RCC 7860 (cell line): ENCODE results near the gene MAGEF1.
"Not testable (repeated sequence)": the region's sequence is repeated elsewhere in the genome, so short reads cannot be mapped to it uniquely, and the experiment has no call there.

Source experiments
- DNase-seq: peaks from one replicate; pipeline ENCODE4 v3.0.0-alpha.2; 2015; ENCODE audit warnings: low spot score
- FAIRE-seq: peaks from 2 replicates; lab custom pipeline; 2012; peaks lifted over from hg19 to GRCh38; lab: Jason Lieb, UNC

Gene MAGEF1

DNA sequence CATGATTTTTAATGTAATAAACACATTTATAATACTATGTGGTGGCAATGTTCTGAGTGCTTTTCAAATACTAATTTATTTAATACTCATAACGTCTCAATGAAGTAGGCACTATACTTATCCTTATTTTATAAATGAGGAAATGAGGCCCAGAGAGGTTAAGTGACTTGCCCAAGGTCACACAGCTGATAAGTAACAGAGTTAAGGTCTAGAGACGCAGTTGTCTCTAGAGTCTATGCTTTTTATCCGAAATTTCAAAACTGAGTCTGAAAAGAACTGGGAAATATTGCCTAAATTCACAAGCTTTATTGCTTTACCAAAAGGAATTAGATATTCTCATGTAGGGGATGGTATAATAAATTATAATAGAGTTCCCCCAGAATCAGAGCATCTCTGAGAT is 31.4 kb upstream of the MAGEF1 start:
- DNase-seq, result no peak
- FAIRE-seq, result no peak

DNA sequence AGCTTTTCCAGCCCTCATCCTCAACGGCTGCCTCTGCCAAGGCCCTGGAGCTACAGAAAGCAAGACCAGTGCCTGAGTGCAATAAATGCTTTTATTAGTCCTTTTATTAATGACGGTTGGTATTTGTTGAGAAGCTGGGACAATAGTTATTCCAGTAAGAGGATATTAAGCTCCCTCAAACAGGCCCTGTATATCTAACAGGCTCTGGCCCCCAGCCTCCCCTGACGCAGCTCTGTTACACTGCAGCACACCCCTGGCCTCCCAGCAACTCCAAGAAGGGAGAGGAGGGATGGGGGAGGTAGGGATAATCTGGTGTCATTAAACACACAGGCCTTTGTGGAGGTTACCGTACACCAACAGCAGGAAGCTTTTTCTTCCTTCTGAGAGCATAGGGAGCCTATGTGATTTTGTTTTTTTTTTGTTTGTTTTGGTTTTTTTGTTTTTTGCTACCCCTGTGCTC is 30.8 kb upstream of the MAGEF1 start:
- FAIRE-seq (no peak), DNase-seq (no peak)

DNA sequence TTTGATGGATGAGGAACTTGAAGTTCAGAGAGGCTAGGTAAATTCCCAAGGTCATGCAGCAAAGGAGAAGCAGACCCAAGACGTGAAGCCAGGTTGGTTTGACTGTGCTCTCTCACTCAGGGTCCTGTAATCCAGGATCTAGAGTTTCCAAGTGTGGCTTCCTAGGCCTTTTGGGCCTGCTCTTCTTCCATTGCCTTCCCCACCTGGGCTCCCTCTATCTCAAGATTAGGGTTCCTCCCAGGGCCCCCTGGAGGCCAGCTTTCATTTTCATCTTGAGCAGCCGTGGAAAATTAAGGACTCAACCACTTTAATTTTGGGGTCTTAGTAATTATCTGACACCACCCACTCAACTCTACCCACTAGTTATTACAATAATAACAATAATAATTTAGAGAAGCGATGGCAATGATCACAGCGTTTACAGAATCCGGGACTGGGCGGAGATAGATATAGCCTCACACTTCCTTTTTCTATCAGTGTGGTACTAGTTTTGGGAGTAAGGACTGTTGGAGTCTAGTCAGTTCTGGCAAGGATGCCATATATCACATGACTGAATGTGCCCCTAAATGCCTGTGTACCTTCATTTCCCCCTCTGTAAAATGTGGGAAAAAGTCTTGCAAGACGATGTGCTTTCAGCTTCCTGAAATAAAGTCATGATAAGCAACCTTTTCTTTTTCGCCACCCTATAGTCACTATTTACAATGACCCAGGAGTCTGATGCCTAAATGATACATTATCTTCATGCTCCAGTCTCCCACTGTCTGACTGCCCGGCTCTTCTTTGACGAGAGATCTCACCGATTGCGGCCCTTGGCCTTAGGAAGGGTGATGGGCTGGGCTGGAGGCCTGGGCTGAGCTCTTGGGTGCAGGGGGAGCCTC is 30.2 kb upstream of the MAGEF1 start:
- no peak for FAIRE-seq
- no peak for DNase-seq

DNA sequence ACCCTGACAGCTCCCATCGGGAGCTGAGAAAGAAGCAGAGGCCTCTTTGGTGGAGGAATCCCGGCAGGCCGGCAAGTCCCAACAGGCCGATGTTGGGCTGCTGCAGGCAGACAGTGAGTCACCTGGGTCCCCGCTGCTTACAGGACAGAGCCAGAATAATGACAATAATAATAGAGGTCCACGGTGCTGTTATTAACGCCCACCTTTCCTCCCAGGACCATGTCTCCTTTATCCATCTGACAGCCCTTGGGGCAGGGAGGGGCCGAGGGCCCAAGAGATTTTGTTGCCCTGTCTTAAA is 29.3 kb upstream of the MAGEF1 start:
- FAIRE-seq (no peak), DNase-seq (no peak)

DNA sequence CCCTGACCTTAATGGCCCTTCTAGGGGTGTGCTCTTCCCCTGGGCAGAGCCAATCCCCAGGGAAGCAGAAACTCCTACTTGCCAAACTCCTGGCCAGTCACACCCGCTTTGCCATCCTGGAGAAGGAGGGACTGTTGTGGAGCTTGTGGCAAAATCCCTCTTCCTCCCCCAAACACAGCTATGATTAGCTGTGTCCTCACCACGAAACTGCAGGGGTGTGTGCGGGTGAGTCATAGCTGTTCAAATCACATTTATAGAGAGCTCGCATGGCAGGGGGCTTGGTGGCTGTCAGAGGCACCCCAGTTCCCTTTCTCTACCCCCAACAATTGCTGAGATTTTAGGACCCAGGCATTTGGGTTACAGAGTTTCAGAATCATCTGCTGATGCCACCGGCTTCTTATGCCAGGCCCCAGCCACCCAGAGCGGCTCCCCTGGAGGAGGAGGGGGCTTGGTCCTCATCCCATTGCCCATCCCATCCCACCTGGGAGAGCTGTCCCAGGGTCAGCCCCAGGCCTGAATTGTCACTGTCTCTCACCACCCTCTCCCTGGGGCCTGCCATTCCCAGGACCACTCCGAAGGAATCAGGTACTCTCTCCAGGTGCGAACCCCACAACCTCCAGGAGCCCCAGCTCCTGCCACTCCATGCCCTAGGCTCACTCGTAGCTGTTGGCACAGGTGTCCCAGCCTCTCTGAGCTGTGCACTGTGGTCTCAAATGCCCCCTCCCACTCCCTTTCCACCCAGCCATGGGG is 28.8 kb upstream of the MAGEF1 start:
- DNase-seq (no peak), FAIRE-seq (no peak)

DNA sequence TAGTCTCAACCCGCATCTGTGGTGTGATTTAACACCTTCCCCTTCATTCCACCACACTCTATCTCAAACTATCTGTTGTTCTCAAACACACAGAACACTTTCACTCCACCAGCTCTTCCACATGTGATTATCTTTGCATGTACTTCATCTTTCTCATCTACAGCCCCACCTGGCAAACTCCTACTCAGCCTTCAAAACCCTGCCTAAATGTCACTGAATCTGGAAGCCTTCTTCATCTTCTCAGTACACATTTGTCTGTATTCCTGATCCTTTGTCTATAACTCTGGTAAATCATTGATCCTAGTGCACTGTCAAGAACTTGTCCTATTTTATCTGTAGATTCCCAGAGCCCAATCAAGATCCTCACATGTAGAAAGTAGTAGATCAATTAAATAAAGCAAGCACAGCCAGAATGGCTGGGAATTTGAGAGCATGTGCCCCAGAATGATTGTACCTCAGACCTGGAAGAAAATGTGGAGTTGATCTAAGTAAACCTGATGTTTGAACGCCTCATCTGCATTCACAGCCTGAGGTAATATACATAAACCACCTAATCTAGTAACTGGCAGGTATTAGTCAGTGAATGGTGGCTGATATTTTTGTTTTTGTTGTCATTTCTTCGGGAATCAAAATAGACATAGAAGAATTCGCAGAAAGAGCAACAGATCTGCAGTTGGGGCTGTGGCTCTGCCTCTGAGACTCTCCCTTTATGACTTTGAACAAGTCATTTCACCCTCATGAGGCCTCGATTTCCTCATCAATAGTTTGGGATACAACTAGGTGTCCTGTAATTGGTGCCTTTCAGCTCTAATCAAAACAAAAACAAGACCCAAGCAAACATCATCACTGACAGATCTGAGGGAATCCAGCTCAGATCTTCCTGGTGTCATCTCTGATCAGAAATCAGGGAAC is 28.0 kb upstream of the MAGEF1 start:
- DNase-seq, result no peak
- FAIRE-seq, result no peak

DNA sequence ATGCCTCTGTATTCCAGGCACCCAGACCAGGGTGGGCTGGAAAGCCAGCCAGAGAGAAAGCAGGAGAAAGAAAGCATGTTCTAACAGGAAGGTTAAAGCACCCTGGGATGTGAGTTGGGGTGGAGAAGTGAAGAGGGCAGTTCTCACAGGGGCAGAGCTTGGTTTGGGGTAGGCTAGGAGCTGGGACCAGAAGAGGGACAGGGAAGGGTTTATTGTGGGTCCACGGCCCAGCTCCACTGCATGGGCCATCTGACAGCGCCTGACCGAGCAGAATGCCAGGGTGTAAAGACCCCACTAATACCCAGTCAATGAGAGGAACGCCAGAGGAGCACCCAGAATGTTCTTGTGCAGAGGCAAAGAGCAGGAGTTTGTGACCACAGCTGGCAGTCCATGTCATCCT is 27.1 kb upstream of the MAGEF1 start:
- DNase-seq (no peak), FAIRE-seq (no peak)

DNA sequence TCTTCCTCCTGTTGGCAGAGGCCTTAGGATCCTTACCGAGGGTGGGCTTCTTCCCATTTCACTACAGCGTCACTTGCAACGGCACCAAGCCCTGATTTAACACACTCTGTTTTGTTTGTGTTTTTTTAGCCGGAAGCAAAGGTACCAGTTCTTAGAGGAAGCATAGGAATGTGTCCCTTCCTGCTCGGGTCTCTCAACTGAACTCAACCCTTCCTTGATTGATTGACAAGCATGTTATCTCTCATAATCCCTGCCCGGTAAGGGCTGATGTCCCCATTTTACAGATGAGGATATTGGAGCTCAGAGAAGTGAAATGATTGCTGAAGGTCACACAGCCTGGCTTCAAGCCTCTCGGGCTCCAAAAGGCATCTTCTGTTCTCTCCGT is 26.6 kb upstream of the MAGEF1 start:
- no peak for DNase-seq
- no peak for FAIRE-seq

DNA sequence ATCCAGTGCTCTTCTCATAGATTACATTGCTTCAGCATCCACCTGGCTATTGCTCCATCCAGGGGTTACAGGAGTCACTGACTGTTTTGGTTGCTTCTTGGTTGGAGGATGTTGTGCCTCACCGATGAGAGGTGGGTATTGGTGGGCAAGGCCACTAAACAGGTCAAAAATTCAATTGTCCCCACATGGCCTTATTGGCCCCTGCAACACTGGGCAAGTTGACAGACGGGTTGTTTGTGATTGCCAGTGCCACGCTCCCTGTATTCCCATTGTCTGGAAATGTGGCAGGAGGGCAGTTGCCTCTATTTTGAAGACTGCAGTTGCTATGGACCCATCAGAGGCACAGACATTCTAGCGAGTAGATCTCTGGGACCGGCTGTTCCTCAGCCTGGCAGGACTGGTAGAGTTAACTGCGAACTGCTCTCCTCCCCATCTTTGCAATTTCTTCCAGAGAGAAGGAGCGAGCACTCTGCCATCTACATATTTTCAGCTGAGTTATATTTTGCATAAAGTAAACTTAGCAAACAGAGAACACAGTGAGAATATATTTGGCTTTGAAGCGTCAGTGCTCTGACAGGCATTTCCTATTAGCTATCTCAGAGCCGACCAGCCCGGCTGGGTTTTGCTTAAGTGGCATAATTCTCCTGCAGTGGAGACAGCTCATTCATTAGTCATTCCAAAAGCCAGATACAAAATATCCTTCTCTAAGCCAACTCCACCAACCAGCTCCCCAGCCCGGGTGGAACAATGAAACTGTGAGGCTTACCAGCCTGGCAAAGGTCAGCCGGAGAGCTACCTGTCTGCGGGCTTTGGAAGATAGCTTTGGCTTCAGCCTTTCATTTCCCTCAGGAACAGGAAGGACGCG is 26.0 kb upstream of the MAGEF1 start:
- FAIRE-seq, result no peak
- no peak for DNase-seq

DNA sequence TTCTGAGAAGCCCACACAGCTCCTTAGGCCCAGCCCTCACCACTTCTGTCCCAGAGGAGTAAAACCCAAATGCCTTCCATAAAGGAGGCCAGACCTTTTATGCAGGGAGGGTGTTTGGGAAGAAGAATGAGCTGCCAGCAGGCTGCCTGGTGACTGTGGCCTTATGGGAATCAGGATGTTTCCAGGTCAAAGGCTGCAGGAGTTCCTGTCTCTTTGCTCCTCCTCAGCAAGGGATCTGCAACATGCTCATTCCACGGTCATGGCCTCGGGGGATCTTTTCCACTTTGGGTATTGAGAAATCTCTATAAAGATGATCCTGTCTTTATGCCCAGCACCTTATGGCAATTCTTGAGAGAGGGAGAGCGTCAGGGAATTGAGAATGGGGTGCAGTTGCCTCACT is 25.2 kb upstream of the MAGEF1 start:
- DNase-seq, result no peak
- no peak for FAIRE-seq

DNA sequence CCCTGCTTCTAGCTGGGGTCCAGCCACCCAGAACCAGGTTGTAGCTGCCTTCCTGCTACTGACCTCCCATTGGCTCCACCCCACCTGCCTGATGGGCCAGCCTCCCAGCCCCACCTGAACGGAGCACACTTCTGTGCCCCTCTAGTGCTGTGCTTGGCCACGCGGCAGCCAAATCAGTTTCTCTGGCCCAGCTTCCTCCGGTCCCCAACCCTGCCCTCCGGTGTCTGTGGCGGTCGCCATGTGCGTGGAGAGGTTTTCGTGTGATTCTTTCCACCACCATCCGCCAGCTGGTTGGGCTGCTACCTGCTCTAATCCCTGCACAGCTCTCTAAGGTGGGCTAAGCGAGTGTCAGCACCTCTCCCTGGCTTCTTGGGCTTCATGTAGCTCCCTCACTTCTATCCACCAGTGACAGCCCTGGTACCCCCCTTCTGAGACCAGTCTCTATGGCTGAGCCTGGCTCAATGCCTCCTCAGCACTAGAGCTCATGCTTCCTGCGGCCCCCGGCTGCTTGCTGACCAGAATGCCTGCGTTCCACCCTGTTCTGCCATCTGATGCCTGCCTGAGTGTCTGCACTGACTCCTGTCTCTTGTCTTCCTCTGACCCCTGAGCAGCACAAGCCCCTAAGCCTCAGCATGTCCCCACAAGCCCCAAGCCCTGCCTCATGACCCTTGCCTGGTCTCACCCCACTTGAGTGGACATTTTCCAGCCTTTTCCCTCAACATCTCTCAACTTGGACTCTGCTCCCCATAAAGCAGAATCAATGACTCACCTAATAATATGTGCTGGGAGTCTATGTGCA is 23.2 kb upstream of the MAGEF1 start:
- no peak for DNase-seq

DNA sequence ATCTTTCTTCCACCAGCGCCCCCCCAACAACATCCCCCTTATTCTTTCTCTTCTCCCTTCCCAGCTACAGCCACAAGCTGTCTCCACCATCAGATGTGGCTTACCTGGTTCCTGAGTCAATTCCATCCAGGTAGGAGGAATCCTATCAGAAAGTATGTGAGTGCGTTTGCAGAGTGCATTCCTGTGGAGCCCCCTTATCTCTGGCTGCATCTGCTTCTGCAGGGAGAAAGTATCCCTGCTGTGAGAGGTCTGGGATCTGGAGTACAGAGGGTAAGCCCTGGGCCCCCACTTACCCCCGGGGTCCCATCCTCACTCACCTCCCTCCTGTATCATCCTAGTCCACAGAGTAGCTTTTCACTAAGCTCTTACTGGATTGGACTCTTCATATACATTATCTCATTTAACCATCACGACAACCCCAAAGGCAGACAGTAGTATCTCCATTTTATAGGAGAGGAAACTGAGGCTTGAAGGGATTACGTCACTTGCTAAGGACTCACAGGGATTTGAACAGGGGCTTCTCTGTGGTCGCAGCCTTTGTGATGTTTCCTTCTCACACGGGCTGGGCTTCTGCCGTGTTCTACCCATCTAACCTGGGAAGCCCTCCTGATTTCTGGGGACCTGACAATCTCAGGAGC is 22.2 kb upstream of the MAGEF1 start:
- DNase-seq (no peak), FAIRE-seq (no peak)

More for the DNA sequence above, 23.2 kb upstream of the MAGEF1 start:
- FAIRE-seq, result no peak

DNA sequence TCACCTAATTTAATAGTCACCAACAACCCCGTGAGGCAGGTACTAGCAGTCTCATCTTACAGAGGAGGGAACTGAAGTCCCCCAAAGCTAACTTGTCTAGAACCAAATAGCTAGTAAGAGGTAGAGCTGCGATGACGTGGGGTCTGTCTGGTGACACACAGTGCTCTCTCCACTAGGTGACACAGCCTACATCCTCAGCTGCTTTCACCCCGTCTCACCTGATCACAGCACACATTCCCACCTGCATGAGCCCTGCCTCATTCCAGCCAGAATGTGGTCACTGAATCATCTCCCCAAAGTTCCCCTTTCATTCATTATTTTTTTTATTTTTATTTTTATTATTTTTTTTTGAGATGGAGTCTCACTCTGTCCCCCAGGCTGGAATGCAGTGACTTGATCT is 21.3 kb upstream of the MAGEF1 start:
- FAIRE-seq (no peak), DNase-seq (no peak)

DNA sequence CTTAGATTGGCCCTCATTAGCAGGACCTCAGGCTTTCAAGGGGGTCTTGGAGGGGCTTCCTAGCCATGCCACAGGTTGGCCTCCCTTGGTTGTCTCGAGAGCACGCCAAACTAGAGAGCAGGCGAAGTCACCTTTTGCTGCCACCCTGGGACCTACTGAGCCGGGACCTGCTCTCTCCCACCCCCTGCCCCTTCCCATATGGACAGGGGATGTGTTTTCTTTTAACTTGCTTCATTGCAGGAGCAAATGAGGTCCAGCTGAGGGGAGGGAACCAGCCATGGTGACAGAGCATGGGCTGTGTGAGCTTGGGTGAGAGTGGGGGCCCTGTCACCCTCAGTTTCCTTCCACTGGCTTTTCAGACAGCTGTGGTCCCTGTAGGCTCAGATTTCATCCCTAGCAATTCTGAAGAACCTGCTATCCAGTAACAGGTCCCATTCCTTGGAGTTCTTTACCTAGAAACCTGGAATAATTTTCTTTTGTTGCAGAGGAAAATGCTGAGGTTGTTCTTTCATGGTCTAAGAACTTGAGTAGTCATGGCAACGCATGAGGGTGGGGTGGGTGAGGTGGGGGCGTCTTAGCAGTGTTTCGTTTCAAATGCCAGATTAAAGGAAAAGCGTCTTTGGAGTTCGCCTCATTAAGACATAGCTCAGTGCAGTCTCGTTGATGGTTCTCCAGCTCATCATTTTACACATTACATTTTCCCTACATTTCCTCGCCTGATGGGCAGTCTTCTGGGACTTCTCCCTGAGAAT is 20.1 kb upstream of the MAGEF1 start:
- FAIRE-seq, result no peak
- DNase-seq, result no peak

DNA sequence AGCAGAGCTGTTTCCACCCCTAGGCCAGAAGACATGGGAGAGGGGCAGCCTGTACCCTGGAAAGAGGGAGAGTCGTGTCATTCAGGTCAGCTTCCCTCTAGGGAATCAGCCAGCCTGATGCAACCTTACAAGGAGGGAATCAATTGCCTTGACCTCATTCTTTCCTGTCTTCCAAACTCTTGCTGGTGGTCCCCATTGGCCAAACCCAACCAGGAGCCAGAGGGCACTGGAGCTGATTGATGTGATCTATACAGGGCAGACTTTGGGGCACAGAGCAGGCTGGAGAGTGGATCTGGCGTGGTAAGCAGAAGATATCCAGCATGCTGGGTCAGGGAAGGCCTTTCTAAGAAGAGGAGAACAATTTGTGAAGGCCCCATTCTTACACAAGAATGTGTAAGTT is 19.1 kb upstream of the MAGEF1 start:
- DNase-seq (no peak), FAIRE-seq (no peak)

DNA sequence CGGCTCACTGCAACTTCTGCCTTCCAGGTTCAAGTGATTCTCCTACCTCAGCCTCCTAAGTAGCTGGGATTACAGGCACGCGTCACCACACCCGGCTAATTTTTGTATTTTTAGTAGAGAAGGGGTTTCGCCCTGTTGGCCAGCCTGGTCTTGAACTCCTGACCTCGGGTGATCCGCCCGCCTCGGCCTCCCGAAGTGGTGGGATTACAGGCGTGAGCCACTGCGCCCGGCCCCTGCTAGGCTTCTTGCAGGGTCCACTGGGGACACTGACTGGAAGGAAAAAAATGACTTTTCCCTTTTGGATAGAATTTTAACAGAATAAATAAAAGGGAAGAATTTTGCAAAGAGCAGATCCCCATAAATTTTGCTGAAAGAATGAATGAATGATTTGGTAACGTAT is 17.3 kb upstream of the MAGEF1 start:
- not testable (repeated sequence) for DNase-seq, FAIRE-seq

DNA sequence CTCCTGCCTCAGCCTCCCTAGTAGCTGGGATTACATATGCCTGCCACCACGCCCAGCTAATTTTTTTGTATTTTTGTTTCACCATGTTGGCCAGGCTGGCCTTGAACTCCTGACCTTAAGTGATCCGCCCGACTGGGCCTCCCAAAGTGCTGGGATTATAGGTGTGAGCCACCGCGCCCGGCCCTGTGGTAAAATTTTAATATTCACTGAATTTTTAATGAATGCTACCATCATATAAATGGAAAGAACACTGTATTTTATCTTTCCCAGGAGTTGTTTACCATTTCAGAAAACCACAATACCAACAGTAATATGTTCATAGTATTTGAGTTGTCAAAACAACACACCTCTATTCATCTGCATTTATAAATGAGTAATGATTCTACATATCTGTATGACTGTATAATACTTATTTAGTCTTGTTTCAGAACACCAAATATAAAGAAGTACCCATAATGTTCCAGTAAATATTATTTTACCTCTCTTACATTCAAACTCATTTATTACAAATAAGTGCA is 16.2 kb upstream of the MAGEF1 start:
- DNase-seq (no peak), FAIRE-seq (no peak)

DNA sequence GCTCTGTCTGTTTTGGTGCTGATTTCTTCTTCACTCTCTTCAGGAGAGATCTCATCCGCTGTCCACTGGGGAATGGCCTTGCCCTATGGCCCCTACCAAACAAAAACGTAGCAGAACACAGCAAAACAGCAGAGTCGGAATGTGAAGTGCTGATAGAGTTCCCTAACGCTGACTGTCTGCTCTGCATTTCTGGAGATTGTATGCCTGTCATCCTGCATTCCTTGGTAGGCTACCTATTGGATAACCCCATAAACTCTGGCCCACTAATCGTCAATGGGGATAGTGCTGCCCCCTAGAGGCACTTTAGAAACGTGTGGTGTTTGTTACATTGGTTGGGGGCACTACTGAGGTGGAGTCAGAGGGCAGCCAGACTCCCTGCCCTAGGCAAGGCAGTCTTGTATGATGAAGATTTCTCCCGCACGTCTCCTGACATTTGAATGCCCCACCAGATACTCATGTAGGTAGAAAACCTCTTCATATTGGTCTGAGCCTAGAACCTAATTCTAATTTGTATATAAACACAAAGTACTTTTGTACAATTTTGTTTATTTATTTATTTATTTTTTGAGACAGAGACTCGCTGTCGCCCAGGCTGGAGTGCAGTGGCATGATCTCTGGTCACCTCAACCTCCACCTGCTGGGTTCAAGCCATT is 15.6 kb upstream of the MAGEF1 start:
- FAIRE-seq, result no peak
- peak; percentile 32 for DNase-seq
